Fibroblast of skin of back (primary cell): Measurements from ENCODE around the gene RFFL.
A peak's percentile ranks its signal among the peaks of the same experiment; 100 is the strongest.
"Not testable (repeated sequence)": the region's sequence is repeated elsewhere in the genome, so short reads cannot be mapped to it uniquely, and the experiment has no call there.

ENCODE experiments used
- DNase-seq: peaks from one replicate; pipeline ENCODE4 v3.0.0-alpha.2; 2013

RFFL gene

GRCh38 chr17:35002876-35003551, 60.5 kb downstream of the RFFL start:
- no peak for DNase-seq

DNA sequence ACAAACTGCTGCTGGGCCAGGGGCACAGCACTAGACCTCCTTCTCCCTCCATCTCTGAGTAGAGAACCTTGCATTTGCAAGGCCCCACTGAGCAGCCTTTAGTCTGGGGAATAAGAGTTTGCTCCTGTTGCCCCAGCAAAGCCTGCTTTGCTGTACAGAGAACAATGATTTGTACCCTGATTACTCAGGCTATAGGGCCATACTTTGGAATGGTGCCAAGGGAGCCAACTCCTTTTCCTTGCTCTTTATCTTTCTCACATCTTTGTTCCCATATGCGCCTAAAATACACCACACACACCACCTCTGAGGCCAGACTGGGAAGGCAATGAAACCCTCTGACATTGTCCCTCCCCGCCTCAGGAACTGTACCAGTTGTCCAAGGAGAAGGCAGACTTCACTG, 62.0 kb downstream of the RFFL start:
- no peak for DNase-seq

- not testable (repeated sequence) for DNase-seq
Observed at GRCh38 chr17:35000965-35001364, 62.5 kb downstream of the RFFL start.

DNA sequence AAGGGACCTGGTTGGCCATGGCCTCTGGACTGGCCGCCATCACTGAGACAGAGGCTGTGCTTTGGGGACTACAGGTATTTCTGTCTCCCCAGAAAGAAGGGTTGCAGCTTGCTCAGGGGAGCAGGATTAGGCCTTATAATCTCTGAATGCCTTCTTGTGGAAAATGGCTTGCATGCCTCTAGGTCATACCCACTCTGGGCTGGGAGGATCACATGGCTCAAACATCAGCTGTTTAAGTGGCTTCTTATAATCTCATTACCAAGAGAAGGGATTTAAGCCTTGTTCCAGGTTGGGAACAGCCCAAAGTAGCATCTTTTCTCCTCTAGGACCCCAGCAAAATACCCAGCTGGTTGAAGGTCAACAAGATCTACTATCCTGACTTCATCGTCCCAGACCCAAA, 64.1 kb downstream of the RFFL start:
- no peak for DNase-seq

GRCh38 chr17:34998205-34998604, 65.3 kb downstream of the RFFL start:
- peak; percentile 62 for DNase-seq

- peak; percentile 64 for DNase-seq
Observed at GRCh38 chr17:34997355-34997862, 66.1 kb downstream of the RFFL start.

DNA sequence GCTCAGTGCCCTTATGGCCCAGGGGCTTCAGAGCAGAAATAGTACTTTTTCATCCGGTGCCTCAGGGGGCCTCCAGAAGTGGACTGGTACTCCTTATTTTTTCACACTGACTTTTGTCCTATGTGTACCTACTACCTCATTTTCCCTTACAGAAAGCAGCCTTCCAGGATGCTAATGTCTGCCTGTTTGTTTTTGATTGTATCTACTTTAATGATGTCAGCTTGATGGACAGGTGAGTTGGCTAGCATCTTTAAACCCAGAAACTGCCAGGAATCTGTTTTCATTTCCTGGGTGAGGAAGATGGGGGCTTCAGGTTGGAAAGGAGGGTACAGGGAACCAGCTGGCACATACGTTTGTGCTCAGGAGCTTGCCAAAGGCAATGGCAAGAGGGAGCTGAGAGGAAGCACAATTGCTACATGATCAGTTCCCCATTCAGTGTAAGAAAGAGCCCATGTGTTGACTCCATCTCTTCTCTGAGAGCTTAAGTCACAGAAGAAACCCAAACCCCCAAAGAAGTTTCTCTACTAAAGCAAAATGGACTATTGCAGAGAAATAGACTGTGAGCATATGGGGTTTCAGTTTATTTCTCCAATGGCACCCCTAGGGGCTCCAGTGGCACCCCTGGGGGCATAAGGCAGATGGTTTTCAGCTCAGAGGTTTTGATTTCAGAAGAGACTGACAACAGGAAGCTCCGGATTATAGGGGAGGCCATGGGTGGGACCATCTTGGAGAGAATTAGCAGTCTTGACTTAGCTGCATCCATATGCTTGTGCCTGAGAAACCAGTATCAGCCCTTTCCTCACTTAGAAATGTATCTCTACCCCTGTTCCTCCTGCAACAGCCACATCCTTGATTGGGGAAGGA, 66.9 kb downstream of the RFFL start:
- DNase-seq = no peak

GRCh38 chr17:34993031-34993430, 70.5 kb downstream of the RFFL start:
- DNase-seq = no peak

DNA sequence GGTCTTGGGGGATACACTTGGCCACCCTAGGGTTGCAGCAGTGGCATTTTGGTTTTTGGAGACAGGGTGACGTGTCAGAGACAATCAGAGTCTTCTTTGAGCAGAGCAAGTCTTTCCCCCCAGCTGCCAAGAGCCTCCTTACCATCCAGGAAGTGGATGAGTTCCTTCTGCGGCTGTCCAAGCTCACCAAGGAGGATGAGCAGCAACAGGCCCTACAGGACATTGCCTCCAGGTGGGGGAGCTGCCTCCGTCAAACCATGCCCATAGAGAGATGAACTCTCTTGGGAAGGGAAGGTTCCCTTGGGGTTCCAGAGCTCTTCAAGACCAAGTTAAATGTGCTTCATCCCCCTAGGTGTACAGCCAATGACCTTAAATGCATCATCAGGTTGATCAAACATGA, 71.9 kb downstream of the RFFL start:
- no peak for DNase-seq

GRCh38 chr17:34990921-34991365, 72.6 kb downstream of the RFFL start:
- DNase-seq = no peak

GRCh38 chr17:34989473-34989872, 74.0 kb downstream of the RFFL start:
- no peak for DNase-seq

DNA sequence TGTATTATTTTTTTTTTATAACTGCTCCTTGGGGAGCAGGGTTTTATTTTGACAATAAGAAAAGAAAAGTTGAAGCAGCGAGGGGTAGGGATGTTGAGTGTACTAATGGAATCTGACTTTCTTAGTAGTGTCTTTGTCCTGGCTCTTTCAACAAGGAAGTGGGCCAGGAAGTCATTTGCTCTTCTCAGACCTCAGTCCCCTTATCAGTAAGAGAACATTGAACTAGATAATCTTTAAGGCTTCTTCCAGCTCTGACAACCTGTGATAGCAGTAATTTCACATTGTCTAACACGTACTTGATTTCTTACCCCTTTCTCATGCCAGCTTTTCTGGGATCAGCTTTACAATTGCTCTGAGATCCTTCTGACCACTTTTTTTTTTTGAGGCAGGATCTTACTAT, 74.9 kb downstream of the RFFL start:
- no peak for DNase-seq

DNA sequence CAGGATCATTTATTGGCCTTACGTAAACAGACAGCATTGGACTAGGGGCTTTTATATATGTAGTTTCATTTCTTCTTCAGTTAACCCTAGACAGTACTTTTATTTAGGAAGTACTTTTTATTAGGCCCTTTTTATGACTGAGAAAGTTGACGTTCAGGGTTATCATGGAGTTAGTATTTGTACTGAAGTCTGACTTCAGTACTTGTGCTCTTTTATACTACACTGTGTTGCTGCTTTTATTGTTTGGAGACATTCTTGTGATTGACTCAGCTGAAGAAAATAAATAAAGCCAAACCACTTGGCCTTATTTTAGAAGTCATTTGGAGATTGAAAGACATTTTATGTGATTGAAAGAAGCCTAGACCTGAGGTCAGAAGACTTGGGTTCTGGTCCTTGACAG, 76.3 kb downstream of the RFFL start:
- DNase-seq = no peak

DNA sequence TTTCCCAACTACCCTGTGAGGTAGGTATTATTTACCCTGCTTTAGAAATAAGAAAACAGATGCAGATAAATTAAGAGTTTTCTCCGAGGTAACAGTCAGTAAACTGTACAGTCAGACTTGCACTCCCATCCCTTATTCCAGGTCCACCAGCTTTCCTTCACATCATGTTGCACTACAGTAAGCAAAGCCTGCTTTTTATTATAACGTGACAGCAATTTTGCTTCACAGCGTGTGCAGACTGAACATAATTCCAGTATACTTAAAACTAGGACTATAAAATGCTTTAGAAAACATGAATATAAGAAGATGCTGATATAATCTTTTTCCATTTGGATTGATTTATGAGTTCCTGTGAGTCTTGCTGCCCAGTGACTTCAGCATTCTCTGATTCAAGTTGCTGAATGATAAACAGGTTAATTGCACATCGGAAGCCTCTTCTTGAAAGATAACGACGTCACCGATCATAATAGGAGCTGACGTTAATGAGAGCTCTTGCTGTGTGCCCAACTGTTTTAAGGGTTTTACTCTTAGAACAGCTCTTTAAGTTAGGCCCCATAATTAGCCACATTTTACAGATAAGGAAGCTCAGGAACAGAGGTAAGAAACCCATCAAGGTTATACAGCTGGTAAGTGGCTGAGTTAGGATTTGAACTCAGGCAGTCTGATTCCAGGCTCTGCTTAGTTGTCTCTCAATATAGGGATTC, 81.8 kb downstream of the RFFL start:
- DNase-seq = no peak

- DNase-seq = peak; percentile 83
Observed at GRCh38 chr17:34980681-34981537, 82.6 kb downstream of the RFFL start.

- peak; percentile 92 for DNase-seq
Observed at GRCh38 chr17:34980353-34980680, 83.2 kb downstream of the RFFL start, which contains the start of gene LIG3. TSS of gene LIG3 (plus strand) at chr17:34980512. CDS start at chr17:34983006, 2,494 bp downstream.

DNA sequence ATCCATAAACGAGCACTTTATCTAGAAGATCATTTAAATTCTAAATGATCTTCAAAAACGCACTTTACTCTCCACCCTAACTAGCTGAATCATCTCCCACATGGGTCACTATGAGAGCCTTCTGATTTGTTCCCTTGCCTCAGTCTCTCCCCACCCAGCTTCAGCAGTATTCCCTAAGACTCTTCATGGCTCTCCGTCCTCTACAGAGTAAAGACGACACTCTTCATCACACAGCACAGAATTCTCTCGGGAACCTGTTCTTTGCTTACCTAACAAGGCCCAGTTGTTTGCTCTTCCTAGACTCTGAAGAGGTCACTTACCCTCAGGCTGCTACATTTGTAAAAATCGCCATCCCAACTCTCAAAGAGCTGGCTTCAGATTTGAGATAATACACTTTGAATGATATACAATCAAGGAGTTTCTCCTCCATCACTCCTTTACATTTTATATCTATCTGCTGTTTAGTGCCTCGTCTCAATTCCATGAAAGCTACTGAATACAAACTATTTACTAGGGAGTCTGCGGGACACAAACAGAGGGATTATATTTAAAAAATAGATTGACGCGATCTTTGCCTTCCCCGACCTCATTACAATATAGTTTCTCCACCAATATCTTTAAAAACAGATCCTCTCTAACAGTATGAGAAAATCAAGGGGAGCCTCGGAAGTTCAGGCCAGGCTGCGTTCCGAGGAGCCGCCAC, 83.7 kb downstream of the RFFL start:
- no peak for DNase-seq

DNA sequence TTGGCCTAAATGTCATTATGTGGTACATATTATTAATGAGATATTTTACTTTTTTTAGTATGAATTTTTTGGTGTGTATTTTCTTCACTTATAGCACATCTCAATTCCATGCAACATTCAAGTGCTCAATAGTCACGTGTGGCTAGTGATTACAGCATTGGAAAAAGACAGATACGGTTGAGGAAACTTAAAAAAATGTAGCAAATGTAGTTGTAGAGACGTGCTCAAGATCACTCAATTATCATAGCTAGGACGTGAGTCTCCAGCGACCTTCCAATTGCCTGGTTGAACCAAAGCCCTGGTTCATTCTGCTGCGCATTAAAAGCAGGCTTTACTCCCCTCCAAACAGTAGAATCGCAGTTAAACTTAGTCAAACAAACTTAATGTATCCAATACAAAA, 84.4 kb downstream of the RFFL start:
- no peak for DNase-seq

DNA sequence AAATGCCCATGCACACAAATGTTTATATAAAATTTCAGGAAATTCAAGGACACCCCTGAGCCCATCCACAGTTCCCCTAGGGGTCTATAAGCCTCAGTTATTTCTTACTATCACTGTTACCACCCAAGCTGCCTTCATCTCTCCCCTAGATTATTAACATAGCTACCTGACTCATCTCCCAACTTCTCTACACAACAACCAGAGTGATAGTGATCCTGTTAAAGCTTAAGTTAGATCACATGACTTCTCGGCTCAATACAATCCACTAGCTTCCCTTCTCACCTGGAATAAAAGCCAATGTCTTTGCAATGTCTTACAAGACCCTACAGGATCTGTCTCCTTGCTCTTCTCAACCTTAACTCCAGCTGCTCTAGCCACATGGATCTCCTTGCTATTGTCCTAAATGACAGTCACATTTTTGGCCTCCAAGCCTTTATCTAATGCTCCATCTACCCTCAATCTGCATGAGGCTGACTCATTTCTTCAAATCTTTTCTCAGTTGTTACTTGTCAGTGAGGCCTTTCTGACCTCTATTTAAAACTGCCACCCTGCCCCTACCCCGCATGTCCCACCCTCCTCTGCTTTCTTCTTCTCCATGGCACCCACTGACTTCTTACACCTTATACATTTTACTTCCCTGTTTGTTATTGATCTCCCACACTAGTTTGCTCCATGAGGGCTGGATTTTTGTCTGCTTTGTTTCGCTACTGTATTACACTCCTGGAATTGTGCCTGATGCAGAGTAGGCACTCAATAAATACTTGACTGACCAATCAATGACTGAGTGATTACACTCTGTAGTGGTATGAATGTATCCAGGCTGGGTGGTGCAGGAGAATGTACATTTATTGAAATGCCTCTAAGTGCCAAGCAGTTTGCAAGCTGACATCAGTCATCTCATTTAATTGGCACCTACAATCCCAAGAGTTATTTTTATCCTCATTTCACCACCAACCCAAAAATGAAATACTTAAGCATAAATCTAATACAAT, 88.4 kb downstream of the RFFL start:
- no peak for DNase-seq

GRCh38 chr17:34974179-34974578, 89.3 kb downstream of the RFFL start:
- DNase-seq = no peak
